Keratinocyte (primary cell): Measurements from ENCODE around the gene TMTC2.

Experiments used
- EZH2 ChIP-seq: IDR thresholded peaks from one replicate; pipeline ENCODE4 v1.6.1; 2012; ENCODE audit warnings: inconsistent platforms, mild to moderate bottlenecking, low read length, moderate library complexity
- TF ChIP-seq, protein P1 (sequence below), 3 experiments: IDR thresholded peaks in 1 of 3; conservative IDR thresholded peaks in 1 of 3; optimal IDR thresholded peaks in 1 of 3; 2 replicates in 2 of 3; 3 replicates in 1 of 3; pipeline versions ENCODE3 to v1.5.1; 2011; ENCODE audit warnings: low read length in 3 of 3, mild to moderate bottlenecking in 3 of 3, moderate library complexity in 2 of 3, control low read depth in 1 of 3, inconsistent platforms in 1 of 3; ENCODE audit not compliant: insufficient read depth in 2 of 3; ENCODE audit errors: extremely low read depth in 1 of 3

DNA sequence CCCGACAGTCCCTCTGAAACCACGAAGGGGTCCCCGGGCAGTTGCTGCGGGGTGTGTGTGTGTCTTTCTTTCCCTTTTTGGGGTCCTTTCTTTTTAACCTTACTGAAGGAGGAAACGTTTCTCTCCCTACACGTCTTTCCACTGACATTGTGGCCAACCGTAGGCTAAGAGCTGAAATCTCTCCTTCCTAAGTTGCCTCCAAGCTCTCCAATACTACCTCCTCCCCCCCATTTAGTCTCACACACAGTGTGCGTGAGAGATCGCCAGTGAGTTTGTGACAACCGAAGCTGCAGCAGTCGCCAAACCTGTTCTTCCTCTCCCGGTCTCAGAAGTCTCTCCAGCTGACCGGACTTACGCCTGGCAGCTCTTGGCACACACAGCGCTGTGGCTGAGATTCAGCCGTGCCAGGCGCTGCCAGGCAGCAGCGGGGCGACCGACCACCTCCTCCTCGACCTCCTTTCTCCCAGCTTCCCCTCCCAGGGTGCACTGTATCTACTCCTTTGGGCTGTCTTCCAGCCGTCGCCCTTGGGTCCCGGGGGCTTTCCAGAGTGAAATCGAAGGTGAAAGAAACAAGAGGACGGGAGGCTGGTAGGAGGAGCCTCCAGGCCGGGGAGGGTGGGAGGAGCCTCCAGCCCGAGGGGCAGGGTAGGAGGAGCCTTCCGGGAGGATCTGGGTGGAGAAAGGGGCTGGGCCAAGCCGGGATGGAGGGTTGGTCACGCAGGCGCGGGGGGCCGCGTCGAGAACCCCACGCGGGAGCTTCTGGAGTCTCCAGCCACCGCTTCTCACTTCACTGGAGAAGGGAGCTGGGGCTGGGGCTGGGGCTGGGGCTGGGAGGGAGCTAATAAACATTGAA, at the start of gene TMTC2:
- TF ChIP-seq, protein P1, sequence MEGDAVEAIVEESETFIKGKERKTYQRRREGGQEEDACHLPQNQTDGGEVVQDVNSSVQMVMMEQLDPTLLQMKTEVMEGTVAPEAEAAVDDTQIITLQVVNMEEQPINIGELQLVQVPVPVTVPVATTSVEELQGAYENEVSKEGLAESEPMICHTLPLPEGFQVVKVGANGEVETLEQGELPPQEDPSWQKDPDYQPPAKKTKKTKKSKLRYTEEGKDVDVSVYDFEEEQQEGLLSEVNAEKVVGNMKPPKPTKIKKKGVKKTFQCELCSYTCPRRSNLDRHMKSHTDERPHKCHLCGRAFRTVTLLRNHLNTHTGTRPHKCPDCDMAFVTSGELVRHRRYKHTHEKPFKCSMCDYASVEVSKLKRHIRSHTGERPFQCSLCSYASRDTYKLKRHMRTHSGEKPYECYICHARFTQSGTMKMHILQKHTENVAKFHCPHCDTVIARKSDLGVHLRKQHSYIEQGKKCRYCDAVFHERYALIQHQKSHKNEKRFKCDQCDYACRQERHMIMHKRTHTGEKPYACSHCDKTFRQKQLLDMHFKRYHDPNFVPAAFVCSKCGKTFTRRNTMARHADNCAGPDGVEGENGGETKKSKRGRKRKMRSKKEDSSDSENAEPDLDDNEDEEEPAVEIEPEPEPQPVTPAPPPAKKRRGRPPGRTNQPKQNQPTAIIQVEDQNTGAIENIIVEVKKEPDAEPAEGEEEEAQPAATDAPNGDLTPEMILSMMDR (optimal IDR thresholded peaks at IDR 0.05 in 1 of 3, IDR thresholded peaks at IDR 0.05 in 1 of 3, conservative IDR thresholded peaks at IDR 0.05 in 1 of 3; ENCODE audit: extremely low read depth in 1 of 3, insufficient read depth in 2 of 3, low read length in 3 of 3) = no peak
- TF ChIP-seq EZH2 = no peak
